ENCODE data around the gene ASB1. TPM values are rescaled to one million over a fixed set of nuclear protein-coding genes. Genes with fewer than 3 reads are reported as not detected.

Gene ASB1
- total RNA-seq, 1 donor = 27.9 TPM

DNA sequence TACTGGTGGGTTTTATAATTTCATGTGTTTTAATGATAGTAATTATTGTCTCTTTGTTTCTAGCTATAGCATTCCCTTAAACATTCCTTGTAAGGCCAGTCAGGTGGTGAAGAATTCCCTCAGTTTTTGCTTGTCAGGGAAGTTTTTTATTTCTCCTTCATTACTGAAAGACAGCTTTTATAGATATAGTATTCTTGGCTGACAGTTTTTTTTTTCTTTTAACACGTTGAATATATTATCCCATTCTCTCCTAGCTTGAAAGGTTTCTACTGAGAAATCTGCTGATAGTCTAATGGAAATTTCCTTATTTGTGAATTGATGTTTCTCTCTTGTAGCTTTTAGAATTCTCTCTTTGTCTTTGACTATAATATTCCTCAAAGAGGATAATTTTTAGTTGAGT, 46.8 kb downstream of the ASB1 start:
- Histone ChIP-seq H2AFZ (ENCODE audit: low read length) (no peak overlapping the region), H3K4me2 (ENCODE audit: insufficient read depth, low read length) (no peak overlapping the region), H4K20me1 (ENCODE audit: insufficient read depth, low read length) (no peaks in the 10 kb centered on the region), H3K36me3 (ENCODE audit: insufficient read depth, low read length) (no peaks in the 10 kb centered on the region), H3K27ac (ENCODE audit: low read depth, low read length) (no peak overlapping the region), H3K9me3 (ENCODE audit: low read depth, low read length) (no peaks in the 10 kb centered on the region), H3K27me3 (ENCODE audit: insufficient read depth, low read length) (no peaks in the 10 kb centered on the region), H3K79me2 (ENCODE audit: insufficient read depth, low read length) (no peaks in the 10 kb centered on the region), H3K4me3 (ENCODE audit: insufficient read depth, low read length) (no peak overlapping the region), H3K4me1 (ENCODE audit: insufficient read depth, low read length) (no peaks in the 10 kb centered on the region)
- TF ChIP-seq, protein P1, sequence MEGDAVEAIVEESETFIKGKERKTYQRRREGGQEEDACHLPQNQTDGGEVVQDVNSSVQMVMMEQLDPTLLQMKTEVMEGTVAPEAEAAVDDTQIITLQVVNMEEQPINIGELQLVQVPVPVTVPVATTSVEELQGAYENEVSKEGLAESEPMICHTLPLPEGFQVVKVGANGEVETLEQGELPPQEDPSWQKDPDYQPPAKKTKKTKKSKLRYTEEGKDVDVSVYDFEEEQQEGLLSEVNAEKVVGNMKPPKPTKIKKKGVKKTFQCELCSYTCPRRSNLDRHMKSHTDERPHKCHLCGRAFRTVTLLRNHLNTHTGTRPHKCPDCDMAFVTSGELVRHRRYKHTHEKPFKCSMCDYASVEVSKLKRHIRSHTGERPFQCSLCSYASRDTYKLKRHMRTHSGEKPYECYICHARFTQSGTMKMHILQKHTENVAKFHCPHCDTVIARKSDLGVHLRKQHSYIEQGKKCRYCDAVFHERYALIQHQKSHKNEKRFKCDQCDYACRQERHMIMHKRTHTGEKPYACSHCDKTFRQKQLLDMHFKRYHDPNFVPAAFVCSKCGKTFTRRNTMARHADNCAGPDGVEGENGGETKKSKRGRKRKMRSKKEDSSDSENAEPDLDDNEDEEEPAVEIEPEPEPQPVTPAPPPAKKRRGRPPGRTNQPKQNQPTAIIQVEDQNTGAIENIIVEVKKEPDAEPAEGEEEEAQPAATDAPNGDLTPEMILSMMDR (IDR thresholded peaks at IDR 0.05; ENCODE audit: extremely low read depth, low read depth, low read length) = no peak
- no peak for DNase-seq (ENCODE audit: insufficient read length, low spot score, missing footprints)

DNA sequence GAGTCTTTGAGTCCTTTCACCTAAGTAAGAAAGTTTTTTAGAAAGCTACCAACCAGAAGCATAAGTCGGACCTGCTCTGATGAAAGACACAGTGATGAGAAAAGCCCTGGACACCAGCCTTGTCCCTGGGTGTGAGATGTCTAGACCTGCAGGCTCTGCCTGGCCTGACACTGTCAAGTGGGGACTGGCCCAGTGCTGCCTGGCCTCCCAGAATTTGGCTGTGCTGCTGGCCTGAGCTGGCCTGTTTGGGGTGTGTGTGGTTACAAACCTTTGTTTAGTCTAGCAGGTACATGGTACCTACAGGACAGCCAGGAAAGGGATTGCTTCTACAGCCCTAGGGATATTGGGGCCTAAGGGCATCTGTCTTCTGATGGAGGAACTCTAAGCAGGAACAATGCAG, 48.3 kb downstream of the ASB1 start:
- no peaks in the 10 kb centered on the region for H3K9me3 ChIP-seq (ENCODE audit: low read depth, low read length)
- H2AFZ ChIP-seq (ENCODE audit: low read length) = no peak overlapping the region

DNA sequence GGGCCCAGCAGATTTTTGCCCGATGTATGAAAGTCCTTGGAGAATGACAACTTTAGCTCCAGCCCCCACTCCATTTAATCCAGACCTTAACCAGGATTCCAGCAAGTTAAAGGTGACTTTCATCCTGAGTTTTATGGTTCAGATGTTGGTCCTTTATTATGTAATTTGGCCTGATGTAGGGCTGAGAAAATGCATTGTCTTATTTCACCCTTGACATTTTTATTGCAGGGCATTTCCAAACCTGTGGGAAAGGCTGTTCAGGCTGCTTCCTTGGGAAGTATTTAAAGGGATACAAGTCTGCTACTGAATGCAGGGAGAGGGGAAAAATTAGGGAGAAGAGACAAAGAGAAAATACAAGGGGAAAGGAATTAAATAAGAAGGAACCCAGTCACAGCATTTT, 48.8 kb downstream of the ASB1 start:
- Histone ChIP-seq H3K36me3 (ENCODE audit: insufficient read depth, low read length) (no peaks in the 10 kb centered on the region), H3K4me2 (ENCODE audit: insufficient read depth, low read length) (no peak overlapping the region), H3K27ac (ENCODE audit: low read depth, low read length) (no peak overlapping the region), H3K9me3 (ENCODE audit: low read depth, low read length) (no peaks in the 10 kb centered on the region), H3K4me1 (ENCODE audit: insufficient read depth, low read length) (no peaks in the 10 kb centered on the region), H3K27me3 (ENCODE audit: insufficient read depth, low read length) (no peaks in the 10 kb centered on the region), H3K4me3 (ENCODE audit: insufficient read depth, low read length) (no peak overlapping the region), H2AFZ (ENCODE audit: low read length) (no peak overlapping the region), H4K20me1 (ENCODE audit: insufficient read depth, low read length) (no peaks in the 10 kb centered on the region), H3K79me2 (ENCODE audit: insufficient read depth, low read length) (no peaks in the 10 kb centered on the region)
- no peak for DNase-seq (ENCODE audit: insufficient read length, low spot score, missing footprints)
- TF ChIP-seq, protein P1 (IDR thresholded peaks at IDR 0.05; ENCODE audit: extremely low read depth, low read depth, low read length) = no peak

More for the DNA sequence above, 48.3 kb downstream of the ASB1 start:
- H3K4me3 ChIP-seq (ENCODE audit: insufficient read depth, low read length) = no peak overlapping the region
- no peaks in the 10 kb centered on the region for H3K79me2 ChIP-seq (ENCODE audit: insufficient read depth, low read length)
- H3K27ac ChIP-seq (ENCODE audit: low read depth, low read length) = no peak overlapping the region
- H4K20me1 ChIP-seq (ENCODE audit: insufficient read depth, low read length) = no peaks in the 10 kb centered on the region
- no peaks in the 10 kb centered on the region for H3K27me3 ChIP-seq (ENCODE audit: insufficient read depth, low read length)
- no peaks in the 10 kb centered on the region for H3K36me3 ChIP-seq (ENCODE audit: insufficient read depth, low read length)
- TF ChIP-seq, protein P1 (IDR thresholded peaks at IDR 0.05; ENCODE audit: extremely low read depth, low read depth, low read length) = no peak
- H3K4me2 ChIP-seq (ENCODE audit: insufficient read depth, low read length) = no peak overlapping the region
- no peaks in the 10 kb centered on the region for H3K4me1 ChIP-seq (ENCODE audit: insufficient read depth, low read length)
- DNase-seq (ENCODE audit: insufficient read length, low spot score, missing footprints) = no peak

DNA sequence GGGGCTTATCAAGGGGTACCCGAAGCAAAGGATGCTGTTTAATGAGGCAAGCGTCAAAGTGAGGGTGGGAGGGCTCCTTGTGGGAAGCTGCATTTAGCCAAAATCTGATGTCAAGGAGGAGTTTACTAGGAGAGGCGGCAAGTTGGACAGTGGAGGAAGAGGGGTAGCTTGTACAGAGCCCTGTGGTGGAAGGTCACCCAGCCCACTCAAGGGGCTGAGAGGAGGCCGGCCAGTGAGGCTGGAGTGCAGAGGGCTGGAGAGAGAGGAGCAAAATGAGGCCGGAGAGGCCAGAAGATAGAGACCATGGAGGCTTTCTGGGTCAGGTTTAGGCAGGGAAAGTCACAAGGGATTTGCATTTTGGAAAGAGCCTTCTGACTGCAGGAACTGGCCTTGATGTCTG, 49.5 kb downstream of the ASB1 start:
- Histone ChIP-seq H3K4me3 (ENCODE audit: insufficient read depth, low read length) (no peak overlapping the region), H3K4me1 (ENCODE audit: insufficient read depth, low read length) (no peaks in the 10 kb centered on the region), H4K20me1 (ENCODE audit: insufficient read depth, low read length) (no peaks in the 10 kb centered on the region), H3K9me3 (ENCODE audit: low read depth, low read length) (no peaks in the 10 kb centered on the region), H3K36me3 (ENCODE audit: insufficient read depth, low read length) (no peaks in the 10 kb centered on the region), H3K27ac (ENCODE audit: low read depth, low read length) (no peak overlapping the region), H2AFZ (ENCODE audit: low read length) (no peak overlapping the region), H3K79me2 (ENCODE audit: insufficient read depth, low read length) (no peaks in the 10 kb centered on the region), H3K4me2 (ENCODE audit: insufficient read depth, low read length) (no peak overlapping the region), H3K27me3 (ENCODE audit: insufficient read depth, low read length) (no peaks in the 10 kb centered on the region)
- DNase-seq (ENCODE audit: insufficient read length, low spot score, missing footprints) = no peak
- TF ChIP-seq, protein P1 (IDR thresholded peaks at IDR 0.05; ENCODE audit: extremely low read depth, low read depth, low read length) = no peak
